Posterior cingulate gyrus (tissue), 11 donors: Measurements from ENCODE around the gene NKPD1.
A peak's percentile ranks its signal among the peaks of the same experiment; 100 is the strongest.

Source experiments
- DNase-seq, 10 donors: peaks; one replicate each; pipeline versions ENCODE4 v3.0.0 to v3.0.0-alpha.2; 2020 to 2021; ENCODE audit warnings: mixed read lengths in 3 of 10
- intact Hi-C: fragments of 100-400 bp; cut with DNase I; formaldehyde crosslinking; loops from one replicate; pipeline ENCODE4 v1.15.1; 2023

NKPD1 gene

GRCh38 chr19:45158503-45159209 is 2.1 kb downstream of the NKPD1 start:
- no peak for DNase-seq
- intact Hi-C loops = no loop called here

DNA sequence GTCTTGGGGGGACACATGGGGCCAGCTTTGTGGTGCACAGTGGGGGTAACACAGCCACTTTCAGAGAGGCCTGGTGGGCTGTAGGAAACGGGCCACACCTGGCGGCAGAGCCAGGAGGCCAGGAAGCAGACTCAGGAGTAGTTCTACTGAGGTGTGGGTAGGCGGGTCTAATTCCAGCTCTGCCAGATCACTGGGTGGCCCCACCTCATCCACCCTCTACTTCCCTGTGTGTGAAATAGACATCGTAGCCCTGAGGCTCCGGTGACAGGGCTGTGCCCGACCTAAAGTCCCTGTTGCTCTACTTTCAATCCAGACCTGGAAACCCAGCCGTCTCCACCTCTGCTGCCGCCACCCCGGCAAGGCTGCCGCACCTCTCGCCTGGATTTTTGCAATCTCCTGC is 4.0 kb downstream of the NKPD1 start:
- intact Hi-C loops = no loop called here
- no peak for DNase-seq

DNA sequence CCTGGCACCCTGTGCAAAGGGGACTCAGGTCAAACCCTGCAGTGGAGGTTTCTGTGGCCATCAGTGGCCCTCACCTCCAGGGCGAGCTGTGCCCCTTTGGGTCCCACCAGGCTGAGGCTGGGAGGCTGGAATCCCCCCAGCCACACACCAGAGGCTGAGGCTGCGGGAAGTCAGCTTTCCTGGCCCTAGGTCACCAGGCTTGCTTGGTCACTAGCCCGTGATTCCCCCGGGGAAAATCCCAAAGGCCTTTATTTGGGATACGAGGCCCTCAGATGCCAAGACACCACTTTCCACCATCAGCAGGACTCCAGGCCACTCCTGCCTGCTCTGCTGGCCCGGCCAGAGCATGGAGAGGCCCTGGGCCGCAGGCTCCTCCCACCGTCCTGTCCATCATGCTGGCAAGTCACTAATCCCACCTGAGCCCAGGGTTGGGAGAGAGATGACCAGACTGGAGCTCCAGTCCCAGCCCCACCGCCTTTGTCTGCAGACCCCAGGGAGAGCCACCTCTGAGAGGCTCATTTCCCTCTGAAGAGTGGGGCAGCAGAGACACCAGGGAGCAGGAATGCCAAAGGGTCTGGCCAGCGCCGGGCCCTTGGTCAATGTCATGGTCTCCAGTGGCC is 4.7 kb downstream of the NKPD1 start:
- no peak for DNase-seq
- intact Hi-C loops = no loop called here

GRCh38 chr19:45154064-45154827 is 6.5 kb downstream of the NKPD1 start:
- intact Hi-C loops = no loop called here
- DNase-seq = no peak

DNA sequence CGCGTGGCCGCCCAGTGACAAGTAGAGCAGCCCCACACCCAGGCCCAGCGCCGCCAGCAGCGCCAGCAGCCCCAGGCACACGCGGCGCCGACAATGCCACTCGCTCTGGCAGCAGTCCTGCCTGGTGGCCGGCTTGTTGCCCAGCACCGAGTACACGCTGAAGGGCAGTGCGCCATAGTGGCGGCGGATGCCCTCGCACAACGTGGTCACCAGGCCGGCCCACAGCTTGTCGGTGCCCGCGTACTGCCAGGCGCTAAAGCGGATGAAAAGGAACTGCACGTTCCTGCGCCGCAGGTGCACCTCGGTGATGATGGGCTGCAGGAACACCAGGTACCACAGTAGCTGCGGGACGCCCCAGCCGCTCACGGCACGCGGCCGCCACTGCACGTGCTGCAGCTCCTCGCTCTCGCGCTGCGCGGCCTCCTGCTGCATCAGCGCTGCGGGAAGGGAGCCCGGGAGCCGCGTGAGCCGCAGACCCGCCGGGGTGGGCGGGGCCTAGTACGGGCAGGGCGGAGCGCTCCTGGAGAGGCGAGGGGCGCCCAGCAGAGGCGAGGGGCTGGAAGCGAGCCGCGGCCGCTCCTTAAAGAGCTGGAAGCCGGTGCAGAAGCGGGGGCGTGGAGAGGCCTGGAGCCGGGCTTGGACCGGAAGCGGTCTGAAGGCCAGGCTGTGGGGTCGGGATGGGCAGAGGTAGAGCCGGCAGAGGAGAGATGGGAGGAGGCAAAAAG is 7.3 kb downstream of the NKPD1 start:
- peak; percentile 40 to 94 (median 60) for DNase-seq
- intact Hi-C loops = no loop called here

DNA sequence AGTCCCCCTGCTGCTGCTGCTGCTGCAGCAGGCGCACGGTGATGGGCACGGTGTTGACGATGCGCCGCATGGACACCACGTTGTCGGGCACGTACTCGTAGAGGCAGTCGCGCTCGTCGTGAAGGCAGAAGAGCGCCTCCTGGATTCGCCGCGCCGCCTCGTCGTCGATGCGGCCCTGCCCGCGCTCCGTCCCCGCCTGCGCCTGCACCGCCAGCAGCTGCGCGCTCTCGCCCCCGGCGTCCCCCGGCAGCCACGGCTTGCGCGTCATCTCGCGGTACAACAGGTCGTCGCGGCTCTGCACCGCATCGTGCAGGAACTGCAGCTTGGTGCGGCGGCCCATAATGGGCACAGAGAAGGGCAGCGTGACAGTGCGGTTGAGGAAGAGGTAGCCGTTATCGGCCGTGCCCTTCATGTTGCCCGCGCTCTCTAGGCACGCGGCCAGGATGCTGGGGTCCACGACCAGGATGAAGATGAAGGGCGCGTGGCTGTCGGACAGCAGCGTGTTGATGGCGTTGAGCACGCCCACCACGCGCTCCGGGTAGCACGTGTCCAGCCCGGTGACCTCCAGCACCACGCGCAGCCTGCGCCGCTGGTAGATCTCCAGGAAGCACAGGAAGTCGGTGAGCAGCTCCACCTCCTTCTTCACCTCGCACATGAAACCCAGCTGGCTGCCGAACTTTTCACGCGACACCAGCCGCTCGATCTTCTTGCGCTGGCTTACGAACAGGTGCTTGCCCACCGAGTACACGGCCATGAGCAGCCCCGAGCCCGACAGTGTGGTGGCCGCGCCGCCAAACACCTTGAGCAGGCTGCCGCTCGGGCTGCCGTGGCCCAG is 8.1 kb downstream of the NKPD1 start:
- DNase-seq = peak in 8 of 10 donors; percentile 24 to 93 (median 42)
- intact Hi-C loops = no loop called here

DNA sequence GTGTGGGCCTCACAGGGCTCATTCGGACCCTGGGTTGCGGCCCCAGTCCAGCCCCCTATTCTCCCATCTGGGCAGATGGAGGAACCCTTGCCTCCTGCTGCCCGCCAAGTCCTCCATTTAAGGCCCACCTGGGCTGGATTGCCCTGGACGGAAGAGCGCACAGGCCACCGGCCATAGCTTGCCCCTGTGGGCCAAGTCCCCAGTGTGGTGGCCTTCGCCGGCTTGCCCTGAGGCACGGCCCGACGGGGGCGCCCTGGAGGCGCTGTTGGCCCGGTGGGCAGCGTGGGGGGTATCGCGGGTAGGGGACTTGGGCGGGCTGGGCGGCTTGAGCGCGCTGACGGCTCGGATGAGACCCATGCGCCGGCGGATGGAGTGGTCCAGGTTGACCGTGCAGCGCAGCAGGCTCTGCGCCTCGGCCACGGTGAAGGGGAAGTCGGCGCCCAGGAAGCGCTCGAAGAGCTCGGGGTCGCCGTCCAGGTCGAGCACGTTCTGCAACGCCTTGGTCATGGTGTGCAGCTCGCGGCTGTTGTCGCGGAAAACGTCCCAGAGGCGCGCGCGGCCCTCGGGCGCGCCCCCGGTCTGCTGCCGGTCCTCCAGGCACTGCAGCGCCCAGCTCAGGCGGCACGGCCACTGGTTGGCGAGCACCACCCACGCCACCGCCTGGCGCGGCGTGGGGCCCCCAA is 8.8 kb downstream of the NKPD1 start:
- intact Hi-C loops = no loop called here
- no peak for DNase-seq

- intact Hi-C loops = no loop called here
- DNase-seq = no peak
Observed at GRCh38 chr19:45151320-45151719, 9.5 kb downstream of the NKPD1 start.

DNA sequence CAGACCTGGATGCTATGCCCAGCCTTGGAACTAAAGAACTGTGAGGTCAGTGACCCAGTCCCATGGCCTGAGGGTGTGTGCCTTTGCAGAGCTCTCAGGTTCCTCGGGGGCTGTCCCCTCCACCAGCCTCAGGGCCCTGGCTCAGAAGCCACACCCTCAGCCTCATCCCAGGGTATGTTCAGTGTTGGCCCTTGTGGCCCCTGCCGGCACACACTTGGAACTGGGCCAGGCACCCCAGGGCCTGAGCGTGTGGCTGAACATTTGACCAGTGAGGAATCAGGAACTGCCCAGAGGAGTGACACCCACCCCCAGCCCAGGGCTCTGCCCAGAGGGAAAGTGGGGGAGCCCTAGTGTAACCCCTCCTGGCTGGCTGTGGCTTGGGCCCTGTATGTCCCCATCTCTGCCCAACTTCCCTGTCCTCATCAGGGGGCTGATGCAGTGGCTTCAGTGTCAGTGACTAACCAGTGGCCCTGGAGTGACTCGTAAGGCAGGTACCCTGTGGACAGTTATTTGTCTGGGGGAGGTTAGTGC is 10.0 kb downstream of the NKPD1 start:
- DNase-seq = no peak
- intact Hi-C loops = no loop called here

- intact Hi-C loops = no loop called here
- no peak for DNase-seq
Observed at GRCh38 chr19:45150180-45150579, 10.6 kb downstream of the NKPD1 start.

DNA sequence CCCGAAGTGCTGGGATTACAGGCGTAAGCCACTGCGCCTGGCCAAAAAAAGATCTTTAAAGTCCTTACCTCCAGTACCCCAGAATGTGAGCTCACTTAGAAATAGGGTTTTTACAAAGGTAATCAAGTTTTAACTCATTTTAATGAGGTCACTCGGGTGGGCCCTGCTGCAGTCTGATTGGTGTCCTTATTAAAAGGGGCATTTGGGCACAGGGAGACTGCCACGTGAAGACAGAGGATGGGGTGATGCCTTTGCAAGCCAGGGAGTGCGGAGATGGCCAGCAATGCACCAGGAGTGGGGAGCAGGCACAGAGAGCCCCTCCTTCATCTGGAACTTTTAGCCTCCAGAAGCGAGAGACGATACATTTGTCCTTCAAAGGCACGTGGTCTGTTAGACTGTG is 11.7 kb downstream of the NKPD1 start:
- intact Hi-C loops = no loop called here
- DNase-seq = no peak

DNA sequence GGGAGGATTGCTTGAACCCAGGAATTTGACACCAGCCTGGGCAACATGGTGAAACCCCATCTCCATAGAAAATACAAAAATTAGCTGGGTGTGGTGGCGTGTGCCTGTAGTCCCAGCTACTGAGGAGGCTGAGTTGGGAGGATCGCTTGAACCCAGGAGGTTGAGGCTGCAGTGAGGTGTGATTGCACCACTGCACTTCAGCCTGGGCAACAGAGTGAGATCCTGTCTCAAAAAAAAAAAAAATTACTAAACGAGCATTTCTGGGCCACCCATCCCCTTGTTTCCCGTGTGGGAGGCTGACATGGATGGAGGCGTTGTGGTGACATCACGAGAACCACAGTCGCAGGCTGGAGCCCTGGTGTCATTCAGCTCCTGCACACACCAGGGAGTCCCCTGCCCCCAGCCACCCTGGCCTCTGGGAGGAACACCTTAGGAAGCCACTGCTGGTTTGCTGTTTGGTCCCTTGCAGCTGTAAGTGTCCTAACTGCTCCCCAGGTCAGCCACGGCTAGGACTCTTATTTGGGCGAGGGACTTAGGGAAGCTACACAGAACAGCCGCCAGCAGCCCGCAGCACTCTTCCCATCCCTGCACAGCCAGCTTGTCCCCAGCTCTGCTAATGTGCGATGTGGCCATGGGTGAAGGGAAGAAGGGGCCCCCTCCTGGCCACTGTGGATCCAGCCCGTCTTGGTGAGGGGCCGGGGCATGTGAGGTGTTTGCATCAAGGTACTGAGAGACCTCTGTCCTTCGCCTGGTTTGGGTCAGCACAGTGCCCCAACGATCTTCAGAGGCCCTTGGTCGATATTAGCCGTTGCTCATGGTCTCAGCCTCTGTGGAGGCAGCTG is 12.7 kb downstream of the NKPD1 start:
- DNase-seq = no peak
- intact Hi-C loops = no loop called here

GRCh38 chr19:45146741-45147205 is 14.0 kb downstream of the NKPD1 start:
- intact Hi-C loops = no loop called here
- DNase-seq = no peak

DNA sequence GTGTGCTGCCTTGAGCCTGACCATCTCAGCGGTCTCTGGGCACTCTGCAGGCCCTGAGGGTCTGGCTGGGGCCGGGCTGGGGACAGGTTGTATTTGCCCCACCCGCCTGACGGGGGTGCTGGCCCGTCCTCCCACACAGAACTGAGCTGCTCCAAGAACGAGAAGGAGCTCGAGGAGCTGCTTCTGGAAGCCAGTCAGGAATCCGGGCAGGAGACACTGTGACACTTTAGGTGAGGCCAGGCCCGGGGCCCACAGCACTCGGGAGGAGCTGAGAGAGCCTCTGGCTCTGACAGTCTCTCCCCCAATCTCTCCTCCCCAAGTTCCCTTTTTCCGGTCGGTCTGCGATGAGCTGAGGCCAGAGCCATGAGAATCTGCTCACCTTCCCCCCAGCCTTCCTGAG is 14.5 kb downstream of the NKPD1 start:
- intact Hi-C loops = no loop called here
- no peak for DNase-seq

GRCh38 chr19:45145270-45146189 is 15.3 kb downstream of the NKPD1 start:
- peak in 1 of 10 donors; percentile 84 for DNase-seq
- intact Hi-C loops = no loop called here

- intact Hi-C loops = no loop called here
- peak in 1 of 10 donors; percentile 71 for DNase-seq
Observed at GRCh38 chr19:45144431-45145269, 16.1 kb downstream of the NKPD1 start.
